Stimulated activated CD4-positive, alpha-beta T cell treated with anti-CD3 and anti-CD28 coated beads, Interleukin-2, amount 100 ng/mL, for 48 hours (primary cell): ENCODE measurements around the gene CNFN.

Source experiments
- DNase-seq, 2 donors: peaks; one replicate each; pipeline ENCODE4 v3.0.0-alpha.2; 2020

The CNFN gene

DNA sequence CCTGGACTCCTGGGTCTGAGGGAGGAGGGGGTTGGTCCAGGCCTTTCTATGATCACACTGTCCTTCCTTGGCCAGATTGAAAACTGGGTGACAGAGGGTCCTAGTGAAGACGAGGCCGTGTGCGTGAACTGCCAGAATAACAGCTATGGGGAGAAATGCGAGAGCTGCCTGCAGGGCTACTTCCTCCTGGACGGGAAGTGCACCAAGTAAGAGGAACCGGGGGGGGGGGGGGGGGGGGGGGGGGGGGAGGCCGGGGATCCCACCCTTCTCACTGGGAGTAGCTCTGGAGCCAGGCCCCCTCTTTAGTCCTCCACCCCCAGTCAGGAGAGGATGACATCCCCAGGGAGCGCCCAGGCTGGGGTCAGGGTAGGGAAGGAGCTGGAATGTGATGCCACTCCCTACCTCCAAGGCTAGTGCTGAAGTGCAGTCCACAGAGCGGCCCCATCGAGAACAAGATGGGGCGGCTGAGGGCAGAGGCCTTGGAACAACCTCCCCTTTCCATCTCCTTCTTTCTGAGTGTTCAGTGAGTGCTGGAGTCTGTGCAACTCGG is 19.4 kb downstream of the CNFN start:
- DNase-seq: no peak

DNA sequence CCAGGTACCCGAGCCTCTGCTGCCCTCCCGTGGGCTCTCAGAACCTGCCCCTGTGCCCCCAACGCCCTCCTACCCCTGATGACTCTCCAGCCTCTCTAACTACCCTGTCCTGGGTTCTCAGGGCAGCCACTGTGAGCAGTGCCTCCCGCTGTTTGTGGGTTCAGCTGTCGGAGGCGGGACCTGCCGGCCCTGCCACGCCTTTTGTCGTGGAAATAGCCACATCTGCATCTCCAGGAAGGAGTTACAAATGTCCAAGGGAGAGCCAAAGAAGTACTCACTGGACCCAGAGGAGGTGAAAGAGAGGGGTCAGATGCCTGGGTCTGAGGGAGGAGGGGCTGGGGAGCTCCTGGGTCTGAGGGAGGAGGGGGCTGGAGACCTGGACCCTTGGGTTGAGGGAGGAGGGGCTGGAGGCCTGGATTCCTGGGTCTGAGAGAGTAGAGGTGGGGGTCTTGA is 20.0 kb downstream of the CNFN start:
- DNase-seq: no peak

DNA sequence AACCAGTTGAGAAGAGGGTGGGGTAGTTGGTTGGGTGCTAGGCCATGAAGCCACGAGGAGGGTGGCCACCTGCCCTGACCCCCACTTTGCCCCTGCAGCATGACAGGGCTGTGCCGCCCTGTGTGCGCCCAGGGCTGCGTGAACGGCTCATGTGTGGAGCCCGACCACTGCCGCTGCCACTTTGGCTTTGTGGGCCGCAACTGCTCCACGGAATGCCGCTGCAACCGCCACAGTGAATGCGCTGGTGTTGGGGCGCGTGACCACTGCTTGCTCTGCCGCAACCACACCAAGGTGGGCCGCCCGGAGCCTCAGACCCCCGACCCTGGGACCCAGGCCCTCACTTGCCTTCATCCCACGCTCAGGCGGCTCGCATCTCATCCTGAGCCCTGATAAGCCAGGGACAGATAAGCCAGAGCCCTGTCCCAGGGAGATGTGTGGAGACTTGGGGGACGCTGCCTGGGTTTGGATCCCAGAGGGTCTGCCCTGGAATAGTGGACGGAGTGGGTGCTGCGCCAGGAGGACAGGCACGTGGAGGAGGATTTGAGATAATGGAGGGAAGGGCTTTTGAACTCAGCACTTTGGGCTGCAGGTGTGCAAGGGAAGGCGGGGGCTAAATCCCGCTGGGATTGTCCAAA is 20.5 kb downstream of the CNFN start:
- DNase-seq: no peak

DNA sequence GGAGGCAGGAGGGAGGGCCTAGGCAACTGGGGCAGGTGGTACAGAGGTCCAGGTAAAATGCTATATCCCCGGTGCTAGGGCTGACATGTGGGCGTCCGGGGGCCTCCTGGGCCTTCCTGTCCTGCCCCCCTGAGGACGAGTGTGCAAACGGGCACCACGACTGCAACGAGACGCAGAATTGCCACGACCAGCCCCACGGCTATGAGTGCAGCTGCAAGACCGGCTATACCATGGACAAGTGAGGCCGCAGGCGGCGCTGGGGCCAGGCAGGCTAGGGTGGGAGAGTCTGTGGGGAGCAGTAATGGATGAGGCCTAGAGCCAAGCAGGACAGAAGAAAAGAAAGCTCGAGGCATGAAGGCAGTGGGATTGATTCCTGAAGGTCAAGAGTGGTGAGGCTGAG is 21.3 kb downstream of the CNFN start:
- no peak for DNase-seq

DNA sequence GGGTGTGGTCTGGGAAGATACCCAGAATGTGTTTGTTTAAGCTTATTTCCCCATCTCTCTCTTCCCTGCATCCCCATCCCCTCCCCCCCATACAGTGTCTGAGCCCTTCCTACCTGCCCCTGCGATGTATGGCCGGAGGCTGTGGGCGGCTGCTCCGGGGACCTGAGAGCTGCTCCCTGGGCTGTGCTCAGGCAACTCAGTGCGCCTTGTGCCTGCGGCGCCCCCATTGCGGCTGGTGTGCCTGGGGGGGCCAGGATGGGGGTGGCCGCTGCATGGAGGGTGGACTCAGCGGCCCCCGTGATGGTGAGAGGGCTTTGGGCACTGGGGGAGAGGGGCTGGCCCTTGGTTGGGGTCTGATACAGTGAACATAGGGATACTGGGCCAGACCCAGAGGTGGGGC is 21.7 kb downstream of the CNFN start:
- DNase-seq: no peak

DNA sequence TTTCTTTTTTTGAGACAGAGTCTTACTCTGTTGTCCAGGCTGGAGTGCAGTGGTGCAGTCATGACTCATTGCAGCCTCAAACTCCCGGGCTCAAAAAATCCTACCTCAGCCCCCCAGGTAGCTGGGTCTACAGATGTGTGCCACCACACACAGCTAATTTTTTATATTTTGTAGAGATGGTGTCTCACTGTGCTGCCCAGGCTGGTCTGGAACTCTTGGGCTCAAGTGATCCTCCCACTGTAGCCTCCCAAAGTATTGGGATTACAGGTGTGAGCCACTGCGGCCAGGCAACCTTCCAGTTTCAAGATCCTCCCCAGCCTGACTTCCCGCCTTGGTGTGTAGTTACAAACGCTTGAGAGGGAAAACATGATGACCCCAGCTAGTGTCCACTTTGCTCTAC is 22.2 kb downstream of the CNFN start:
- no peak for DNase-seq

DNA sequence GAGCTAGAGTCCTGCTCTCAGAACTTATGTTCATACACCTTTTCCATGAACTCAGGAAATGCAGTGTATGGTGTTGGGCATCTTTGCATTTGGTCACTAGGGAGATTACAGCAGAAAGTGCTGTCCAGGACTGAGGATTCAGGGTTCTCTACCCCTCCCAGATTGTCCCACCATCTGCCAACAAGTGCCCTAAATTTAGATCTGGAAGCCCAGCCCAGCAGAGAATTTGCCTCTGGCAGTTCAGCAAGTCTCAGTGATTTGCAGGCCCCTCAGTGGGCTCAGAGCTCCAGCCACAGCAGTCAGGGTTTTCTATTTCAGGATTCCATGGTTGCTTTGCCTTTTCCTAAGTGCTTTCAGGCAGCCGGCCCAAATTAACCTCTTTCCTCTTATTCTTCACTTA is 23.4 kb downstream of the CNFN start:
- DNase-seq: no peak

DNA sequence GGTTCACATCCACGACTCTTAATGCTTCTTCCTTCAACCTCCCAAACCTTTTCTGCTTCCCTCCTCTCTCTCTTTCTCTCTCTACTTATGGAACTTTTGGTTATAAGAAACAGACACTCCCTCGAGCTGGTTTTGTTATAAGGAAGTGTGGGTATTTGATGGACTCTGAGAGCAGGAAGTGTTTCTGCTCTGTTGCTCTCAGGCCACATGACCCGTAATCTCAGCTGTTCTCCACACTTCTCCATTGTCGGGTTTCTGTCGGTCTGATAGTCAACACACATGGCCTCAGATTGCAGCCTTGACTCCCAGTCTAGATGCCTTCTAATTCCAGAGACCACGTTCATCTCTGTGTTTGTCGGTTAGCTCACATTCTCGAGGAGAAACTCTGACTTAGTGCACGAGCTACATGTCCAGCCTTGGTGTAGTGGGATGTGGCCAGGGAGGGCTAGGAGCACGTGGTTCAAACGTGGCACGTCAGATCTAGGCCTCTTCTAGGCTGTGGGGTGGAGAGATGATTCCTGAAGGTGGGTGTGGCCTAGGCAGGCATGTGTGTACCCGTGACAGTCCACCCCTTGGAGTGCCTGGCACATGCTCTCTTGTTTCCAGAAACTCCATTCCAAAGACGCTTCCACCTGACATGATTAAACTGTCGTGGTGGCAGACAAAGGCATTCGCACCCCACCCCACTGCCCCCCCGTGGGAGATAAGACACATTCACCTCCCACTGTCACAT is 26.3 kb downstream of the CNFN start:
- DNase-seq: no peak

DNA sequence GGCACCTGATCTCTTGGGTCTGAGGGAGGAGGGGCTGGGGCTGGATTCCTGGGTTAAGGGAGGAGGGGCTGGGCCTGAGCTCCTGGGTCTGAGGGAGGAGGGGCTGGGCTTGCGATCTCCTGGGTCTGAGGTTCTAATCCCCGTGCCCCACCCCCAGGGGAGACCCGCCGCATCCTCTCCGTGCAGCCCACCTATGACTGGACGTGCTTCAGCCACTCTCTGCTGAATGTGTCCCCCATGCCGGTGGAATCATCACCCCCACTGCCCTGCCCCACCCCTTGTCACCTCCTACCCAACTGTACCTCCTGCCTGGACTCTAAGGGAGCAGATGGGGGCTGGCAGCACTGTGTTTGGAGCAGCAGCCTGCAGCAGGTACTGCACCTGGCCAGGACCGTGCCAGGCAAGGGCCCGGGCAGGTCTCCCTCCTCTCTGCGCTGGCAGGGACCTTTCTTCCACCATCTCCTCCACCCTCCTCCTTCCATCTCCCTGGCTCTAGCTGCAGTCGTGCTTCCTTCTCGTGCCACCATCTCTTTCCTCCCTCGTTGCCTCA is 27.1 kb downstream of the CNFN start:
- no peak for DNase-seq

DNA sequence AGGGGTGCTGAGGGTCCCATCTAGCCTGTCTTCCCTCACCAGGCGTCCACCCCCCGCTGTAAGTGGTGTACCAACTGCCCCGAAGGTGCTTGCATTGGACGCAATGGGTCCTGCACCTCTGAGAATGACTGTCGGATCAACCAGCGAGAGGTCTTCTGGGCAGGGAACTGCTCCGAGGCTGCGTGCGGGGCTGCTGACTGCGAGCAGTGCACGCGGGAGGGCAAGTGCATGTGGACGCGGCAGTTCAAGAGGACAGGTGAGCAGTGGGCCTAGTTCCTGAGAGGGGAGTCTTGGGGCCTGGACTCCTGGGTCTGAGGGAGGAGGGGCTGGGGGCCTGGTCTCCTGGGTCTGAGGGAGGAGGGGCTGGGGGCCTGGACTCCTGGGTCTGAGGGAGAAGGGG is 27.8 kb downstream of the CNFN start:
- DNase-seq: no peak

DNA sequence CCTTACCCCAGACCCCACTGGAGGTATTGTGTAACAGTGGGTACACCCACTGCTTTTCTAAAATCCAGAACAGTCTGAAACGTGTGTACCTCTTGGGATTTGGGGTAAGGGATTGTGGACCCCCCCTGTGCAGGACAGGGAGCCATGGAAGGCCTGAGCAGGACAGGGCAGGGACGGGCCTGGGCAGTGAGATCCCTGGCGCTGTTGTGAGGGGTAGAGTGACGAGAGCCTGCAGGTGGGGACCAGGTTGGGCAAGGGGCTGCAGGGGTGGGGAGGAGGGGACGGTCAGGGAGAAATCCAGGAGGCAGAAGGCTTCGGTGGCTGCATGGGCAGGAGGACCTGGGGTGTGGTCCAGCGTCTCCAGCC is 28.6 kb downstream of the CNFN start:
- no peak for DNase-seq

DNA sequence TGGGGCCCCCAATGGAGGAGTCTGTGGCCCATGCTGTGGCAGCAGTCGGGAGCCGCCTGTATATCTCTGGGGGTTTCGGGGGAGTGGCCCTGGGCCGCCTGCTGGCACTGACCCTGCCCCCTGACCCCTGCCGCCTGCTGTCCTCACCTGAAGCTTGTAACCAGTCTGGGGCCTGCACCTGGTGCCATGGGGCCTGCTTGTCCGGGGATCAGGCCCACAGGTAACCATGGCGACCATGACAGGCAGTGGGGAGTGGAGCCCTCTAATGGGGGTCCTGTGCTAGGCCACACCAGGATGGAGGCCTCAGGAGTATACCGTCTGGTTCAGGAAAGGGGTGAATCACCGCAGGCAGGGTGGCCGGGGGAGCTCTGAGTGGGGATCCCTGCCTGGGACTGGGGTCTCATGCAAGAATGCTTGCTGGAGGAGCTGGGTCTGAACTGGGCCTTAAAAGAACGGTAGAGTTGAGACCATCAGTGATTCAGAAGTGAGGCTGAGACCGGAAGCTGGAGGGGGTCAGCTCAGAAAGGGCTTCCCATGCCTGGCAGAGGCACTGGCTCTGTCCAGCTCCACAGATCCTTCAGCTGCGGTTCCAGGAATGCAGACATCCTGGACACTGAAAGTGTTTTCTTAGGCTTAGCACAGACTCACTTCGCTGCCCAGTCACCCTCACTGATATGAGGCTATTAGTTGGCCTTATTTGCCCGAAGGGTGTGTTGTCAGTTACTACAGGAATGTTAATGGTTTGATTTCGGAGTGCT is 29.1 kb downstream of the CNFN start:
- no peak for DNase-seq

DNA sequence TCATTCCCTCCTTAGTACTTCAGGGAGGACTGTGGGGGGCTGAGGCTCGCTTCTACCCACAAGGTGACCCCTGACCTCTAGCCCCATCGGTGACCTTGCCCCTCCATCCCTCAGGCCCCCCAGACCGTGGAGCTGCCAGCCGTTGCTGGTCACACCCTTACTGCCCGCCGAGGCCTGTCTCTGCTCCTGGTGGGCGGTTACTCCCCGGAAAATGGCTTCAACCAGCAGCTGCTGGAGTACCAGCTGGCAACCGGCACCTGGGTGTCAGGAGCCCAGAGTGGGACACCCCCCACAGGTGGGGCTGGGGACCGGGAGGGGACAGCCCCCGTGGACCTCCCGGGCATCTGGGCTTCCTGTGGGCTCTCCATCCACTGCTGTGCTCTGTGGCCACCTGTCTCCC is 32.8 kb downstream of the CNFN start:
- no peak for DNase-seq

DNA sequence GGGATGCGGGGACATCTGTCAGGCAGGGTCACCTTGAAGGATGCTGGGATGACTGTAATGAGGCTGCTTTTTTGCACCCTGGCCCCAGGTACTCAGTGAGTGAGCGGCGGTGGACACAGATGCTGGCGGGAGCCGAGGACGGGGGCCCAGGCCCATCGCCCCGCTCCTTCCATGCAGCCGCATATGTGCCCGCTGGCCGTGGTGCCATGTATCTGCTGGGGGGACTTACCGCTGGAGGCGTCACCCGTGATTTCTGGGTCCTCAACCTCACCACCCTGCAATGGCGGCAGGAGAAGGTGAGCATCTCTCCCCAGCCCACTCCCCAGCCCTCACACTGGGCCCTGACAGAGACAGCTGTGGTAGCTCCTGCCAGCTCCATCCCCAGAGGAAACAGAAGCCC is 33.4 kb downstream of the CNFN start:
- DNase-seq: no peak

DNA sequence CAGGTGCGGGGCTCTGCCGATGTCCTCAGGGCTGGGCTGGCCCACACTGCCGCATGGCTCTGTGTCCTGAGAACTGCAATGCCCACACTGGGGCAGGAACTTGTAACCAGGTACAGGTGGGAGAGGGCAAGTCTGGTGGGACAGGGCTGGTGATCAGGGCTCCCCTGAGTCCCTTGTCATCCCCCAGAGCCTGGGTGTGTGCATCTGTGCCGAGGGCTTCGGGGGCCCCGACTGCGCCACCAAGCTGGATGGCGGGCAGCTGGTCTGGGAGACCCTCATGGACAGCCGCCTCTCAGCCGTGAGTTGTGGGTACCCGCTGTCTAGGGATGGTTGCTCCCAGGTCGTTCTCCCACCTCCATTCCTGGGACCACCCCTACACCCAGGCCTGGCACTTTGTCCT is 34.2 kb downstream of the CNFN start:
- DNase-seq: no peak

DNA sequence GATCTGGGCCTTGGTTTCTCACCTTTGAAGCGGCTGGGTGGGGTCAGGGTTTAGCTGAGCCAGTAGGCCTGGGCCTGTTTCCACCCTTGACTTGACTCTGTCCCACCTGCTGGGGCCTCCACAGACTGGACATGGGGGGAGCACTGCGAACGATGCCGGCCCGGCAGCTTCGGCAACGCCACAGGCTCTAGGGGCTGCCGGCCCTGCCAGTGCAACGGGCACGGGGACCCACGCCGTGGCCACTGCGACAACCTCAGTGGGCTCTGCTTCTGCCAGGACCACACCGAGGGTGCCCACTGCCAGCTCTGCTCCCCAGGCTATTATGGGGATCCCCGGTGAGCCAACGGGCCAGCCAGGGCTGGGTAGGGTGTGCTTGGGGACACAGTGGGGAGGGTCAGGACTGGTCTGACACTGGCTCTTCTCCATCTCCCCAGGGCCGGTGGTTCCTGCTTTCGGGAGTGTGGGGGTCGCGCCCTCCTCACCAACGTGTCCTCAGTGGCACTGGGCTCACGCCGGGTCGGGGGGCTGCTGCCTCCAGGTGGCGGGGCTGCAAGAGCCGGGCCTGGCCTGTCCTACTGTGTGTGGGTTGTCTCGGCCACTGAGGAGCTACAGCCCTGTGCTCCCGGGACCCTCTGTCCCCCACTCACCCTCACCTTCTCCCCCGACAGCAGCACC is 36.6 kb downstream of the CNFN start:
- no peak for DNase-seq

DNA sequence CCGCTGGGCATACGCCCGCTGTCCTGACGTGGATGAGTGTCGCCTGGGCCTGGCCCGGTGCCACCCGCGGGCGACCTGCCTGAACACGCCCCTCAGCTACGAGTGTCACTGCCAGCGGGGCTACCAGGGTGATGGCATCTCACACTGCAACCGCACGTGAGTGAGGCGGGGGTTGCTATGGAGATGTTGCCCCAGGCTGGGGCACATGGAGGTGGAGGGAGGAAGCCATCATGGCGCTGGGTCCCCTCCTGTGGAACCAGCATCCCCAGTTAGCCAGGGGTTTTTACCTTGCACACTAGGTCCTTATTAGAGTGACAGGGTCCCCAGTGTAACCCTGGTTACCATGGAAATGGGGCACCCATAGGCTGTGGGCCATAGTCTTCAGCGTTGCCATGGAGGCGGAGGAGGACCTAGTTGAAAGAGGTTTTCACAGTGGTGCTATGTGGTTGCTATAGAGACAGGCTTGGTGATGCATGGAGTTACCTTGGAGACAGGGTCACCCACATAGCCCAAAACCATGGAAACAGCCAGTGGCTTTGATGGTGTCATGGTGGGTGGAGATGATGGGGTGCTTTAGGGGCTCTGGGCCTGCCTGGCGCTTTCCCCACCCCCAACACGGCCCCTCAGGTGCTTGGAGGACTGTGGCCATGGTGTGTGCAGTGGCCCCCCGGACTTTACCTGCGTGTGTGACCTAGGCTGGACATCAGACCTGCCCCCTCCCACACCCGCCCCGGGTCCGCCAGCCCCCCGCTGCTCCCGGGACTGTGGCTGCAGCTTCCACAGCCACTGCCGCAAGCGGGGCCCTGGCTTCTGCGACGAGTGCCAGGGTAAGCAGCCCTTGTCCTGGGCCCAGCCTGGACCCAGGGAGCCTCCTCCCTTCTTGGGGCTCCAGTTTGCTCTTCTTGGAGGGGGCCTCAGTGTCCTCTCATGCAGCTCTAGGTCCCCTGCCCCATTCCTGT is 37.5 kb downstream of the CNFN start:
- DNase-seq: no peak

DNA sequence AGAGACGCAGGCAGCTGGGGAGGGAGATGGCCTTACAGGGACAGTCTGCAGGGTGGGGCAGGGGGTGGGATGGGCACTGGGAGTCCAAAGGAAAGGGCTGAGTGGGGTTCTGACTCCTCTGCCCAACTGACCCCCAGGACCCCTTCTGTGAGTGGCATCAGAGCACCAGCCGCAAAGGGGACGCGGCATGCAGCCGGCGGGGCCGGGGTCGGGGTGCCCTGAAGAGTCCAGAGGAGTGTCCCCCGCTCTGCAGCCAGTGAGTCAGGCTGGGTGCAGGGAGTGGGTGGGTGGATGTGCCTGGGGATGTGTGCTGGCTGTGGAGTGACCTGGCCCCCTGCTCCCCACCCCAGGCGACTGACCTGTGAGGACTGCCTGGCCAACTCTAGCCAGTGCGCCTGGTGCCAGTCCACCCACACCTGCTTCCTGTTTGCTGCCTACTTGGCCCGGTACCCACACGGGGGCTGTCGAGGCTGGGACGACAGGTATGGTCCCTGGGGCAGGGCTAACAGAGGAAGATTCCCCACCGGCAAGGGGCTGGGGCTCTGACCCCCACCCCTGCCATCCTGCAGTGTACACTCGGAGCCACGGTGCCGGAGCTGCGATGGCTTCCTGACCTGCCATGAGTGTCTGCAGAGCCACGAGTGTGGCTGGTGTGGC is 38.9 kb downstream of the CNFN start:
- no peak for DNase-seq

DNA sequence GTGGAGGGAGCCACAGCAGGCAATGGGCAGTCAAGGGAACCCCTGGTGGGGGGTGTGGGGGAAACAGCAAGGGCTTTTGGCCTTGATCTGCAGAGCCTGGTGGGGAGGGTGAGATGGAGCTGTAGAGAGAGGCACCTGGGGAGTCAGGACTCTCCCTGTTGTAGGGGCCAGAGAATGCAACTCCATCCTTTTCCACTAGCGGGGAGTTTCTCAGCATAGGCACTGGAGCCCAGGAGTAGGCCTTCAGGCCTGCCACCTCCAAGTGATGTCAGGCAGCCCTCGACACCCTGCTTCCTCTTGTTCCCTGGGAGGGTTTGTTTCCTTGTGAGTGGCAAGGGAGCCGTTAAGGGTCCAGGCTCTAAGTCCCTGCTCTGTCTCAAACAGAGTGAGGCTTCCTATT is 39.7 kb downstream of the CNFN start:
- no peak for DNase-seq

DNA sequence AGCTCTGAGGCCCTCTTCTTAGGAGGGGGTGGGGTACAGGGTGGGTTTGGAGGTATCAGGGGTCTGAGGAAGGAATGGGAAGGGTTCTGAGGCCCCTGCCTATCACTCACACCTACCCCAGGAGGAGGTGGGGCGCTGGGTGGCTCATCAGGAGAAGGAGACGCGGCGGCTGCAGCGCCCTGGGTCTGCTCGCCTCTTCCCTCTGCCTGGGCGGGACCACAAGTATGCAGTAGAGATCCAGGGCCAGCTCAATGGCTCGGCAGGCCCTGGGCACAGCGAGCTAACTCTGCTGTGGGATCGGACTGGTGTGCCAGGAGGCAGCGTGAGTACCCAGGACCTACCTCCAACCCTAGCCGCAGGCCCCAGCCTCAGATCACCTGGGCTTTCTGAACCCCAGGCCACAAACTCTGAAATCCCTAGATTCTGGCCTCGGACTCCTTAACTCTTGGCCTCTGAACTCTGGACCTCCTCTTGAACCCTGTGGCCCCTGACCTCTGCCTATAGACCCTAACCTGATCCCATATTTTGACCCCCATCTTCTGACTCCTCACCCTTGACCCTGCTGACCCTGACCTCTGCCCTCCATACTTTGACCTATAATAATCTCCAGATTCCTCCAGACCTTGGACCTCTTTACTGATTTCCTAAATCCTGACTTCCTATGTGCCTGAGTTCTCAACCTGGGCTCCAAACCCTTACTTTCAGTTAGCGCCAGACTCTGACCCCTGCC is 40.6 kb downstream of the CNFN start:
- no peak for DNase-seq

DNA sequence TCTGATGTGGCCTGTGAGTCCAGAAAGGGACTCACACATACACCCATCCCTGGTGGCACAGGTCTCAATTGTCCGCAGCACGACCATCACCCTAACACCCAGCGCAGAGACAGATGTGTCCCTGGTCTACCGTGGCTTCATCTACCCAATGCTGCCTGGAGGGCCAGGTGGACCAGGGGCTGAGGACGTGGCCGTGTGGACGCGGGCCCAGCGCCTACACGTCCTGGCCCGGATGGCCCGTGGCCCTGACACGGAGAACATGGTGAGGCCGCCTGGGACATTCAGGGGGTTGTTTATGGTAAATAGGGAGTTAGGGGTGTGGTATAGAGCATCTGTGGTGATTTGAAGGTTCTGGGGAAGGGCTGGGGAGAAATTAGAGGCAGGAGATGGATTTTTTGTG is 41.9 kb downstream of the CNFN start:
- DNase-seq: no peak
